GM04504 (cell line): ENCODE results near the gene SCLT1.
A peak's percentile ranks its signal among the peaks of the same experiment; 100 is the strongest.

Experiments used
- DNase-seq: peaks from one replicate; pipeline ENCODE4 v3.0.0-alpha.2; 2012; ENCODE audit warnings: low read depth

SCLT1 gene

DNA sequence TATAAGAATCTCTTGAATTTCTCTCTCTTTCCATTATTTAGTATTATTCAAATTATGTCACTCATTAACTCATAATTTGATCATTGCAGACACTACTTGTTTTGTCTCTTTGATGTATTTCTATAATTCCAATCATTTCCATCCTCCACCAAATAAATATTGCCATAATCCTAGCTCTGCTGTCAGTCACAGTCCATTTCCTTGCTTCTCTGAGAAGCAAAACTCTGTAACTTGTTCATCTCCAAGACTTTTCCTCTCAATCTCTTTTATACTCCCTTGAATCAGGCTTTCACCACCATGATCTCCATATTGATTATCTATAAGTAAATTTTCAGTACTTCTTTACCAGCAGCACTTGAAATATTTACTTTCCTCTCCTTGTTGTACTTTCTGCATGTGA lies 135.9 kb downstream of the SCLT1 start:
- DNase-seq = no peak

DNA sequence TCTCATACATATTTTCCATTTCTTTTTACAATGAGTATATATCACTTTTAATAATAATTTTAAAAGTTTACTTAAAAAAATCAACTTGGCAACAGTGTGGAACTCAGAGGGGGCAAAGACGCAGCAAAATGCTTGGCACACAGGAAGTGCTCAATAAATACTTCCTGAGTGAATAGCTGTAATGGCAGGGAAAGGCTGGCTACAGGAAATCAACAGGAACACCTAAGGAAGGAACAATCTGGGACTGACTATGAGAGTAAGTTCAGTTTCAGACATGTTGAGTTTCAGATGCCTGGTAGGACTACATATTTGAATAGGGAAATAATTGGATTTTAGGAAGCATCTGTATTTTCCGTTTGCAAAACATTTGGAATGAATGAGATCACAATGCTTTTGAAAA lies 137.6 kb downstream of the SCLT1 start:
- DNase-seq = no peak

DNA sequence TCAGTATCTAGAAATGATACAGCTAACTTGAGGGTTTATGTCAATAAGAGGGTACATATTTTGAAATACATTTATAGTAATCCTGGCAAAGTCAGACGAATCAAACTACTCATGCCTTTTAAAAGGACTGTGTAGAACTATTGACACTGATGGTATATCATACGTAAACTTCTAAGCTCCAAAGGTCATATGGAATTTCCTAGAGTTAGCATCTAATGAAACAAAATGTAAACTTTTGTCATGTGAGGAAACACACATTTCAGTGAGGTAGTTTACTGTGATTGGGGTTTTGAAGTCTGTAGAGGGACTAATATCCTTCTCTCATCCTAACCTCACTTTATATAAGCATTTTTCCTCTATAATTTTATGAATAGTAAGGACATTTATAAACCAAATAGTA lies 138.4 kb downstream of the SCLT1 start:
- DNase-seq = no peak

DNA sequence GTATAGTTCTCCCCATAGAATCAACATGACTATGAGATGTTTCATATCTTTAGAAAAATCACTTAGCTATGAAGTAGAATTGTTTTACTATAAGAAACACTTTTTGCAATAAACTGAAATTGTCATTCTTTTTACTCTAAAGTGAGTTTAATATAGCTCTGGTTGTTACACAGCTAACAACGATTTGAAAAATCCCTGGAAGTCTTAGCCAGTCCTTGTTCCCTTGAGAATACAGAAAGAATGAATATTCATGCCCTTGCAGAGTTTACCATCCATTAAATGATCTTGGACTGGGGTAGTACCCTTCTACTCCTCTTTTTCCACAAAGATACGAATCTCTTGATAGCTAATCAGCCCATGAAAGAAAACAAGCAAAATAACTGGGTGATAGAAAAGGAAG lies 142.0 kb downstream of the SCLT1 start:
- no peak for DNase-seq

DNA sequence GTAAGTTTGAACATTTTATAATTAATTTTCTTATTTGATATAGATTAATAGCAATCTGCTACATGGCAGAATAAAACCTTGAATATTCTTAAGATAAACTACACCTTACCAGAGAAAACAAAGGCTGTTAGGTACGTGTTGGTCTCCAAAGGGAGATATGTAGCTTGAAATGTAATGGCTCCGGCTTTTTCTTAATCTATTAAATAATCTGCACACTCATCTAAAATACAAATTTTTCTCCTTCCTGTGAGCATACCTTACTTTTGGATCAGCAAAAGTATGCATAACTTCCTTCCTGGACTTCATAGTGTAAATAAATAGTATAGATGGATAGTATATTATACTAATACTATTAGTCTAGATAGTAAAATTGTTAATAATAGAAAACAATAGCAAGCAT lies 142.5 kb downstream of the SCLT1 start:
- DNase-seq = no peak

DNA sequence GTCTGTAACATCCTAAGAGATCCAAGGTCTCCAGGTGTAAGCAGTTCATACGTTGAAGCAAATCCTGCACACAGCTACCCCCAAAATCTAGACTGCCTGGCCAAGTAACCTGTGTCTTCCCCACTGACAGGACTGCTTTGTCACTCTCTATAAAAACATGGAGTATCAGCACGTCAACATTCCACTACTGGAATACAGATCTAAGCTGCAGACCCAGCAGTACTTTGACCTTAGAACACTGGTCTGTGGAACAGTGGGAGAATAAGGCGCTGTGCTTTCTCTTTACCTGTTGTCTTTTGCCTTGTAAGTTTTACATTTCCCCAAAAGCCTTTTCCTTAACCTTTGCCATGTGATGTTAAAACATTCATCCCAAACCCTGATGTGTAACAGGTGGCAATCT lies 146.4 kb downstream of the SCLT1 start:
- DNase-seq = no peak

DNA sequence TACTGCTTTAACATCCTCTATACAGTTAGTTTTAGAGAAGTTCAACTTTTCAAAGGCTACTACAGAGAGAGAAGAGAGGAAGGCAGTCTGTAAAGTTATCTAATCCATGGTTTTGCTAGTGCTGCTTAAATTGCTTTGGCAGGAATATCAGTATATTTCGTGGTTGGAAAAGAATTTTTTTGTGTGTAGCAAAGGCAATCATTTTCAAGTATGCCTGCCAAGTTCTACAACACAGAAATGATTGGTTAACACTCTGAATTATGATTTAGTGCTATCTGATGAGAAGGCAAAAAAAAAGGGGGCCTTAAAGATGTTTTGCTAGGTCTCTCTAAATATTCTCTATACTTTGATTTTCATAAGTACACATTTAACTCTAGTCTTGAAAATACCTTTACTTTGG lies 150.7 kb downstream of the SCLT1 start:
- no peak for DNase-seq

DNA sequence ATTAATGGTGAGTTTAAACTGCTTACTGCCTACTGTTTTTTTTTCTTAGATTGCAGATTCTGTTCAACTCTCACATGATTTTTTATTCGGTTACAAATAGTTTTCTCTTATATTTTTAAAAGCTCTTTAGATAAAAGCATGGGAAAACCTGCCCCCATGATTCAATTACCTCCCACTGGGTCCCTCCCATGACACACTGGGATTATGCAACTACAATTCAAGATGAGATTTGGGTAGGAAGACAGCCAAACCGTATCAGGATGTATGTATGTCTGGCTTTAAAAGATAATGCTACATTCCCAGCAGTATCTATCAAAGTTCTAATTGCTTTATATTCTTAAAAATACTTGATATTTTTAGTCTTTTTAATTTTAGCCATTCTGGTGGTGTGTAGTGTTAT lies 152.4 kb downstream of the SCLT1 start:
- DNase-seq = no peak

DNA sequence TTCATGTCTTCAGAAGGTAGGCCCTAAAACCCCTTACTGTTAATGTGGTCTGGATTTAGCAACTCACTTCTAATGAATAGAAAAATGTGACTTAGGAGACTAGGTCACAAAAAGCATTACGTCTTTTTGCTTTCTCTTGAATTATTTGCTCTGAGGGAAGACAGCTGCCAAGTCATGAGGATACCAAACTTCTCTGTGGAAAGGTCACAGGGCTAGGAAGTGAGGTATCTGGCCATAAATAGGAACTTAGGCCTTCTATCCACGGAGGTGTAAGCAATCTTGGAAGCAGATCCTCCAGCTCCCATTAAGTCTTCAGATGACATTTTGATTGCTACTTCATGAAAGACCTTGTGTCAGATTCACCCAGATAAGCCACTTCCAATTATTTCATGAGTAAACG lies 163.3 kb downstream of the SCLT1 start:
- no peak for DNase-seq

DNA sequence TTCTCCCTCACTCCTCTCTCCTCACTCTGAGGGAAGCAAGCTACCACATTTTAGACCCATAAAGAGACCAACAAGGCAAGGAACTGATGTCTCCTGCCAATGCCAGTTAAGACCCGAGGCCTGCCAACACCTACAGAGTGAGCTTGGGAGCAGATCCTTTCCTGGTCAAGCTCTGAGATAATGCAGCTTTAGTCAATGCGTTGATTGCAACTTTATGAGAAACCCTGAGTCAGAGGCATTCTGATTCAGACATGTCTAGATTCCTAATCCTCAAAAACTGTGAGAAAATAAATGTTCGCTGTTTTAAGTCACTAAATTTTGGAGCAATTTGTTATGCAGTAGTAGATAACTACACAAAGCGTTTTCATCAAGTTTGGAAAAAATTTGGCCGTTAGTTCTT lies 168.4 kb downstream of the SCLT1 start:
- DNase-seq = no peak

DNA sequence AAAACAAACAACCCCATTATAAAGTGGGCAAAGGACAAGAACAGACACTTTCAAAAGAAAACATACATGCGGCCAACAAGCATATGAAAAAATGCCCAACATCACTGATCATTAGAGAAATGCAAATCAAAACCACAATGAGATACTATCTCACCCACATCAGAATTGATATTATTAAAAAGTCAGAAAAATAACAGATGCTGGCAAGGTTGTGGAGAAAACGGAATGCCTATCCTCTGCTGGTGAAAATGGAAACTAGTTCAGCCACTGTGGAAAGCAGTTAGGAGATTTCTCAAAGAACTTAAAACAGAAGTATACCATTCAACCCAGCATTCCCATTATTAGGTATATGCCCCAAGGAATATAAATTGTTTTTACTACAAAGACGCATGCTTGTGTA lies 171.4 kb downstream of the SCLT1 start:
- DNase-seq = no peak

DNA sequence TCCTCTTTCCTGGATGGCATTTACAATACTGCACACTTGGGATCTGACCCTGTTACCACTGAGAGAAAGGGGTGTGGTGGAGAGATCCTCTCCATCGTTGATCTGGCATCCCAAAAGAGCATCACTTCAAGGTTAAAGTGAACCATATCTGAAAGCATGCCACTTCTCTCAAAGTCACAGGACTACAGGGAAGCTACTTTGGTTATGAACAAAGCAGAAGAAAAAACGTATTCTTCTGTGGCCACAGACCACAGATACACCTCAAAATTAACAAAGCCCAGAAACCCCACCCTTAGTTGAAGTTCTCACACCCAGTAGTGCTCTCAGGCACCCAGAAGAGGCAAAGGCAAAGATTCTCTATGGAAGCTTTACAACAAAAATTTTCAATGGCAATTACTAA lies 175.6 kb downstream of the SCLT1 start:
- no peak for DNase-seq

DNA sequence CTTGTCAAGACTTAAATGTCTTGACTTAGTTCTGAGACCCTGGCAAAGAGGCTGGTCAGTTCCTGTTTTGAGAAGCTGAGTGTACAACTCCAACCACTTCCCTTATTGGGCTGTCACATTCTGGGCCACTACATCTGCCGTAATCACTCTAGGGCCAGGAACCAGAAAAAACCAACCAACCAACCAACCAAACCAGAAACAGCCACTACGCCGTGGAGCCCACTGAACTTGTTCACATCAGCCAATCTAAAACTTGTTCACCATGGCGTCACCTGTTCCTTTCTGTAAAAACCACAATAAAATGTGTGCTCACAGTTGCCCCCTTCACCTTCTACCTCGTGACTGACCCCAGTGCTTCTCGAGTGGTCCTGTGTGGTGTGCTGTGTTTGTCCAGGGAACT lies 176.5 kb downstream of the SCLT1 start:
- no peak for DNase-seq

DNA sequence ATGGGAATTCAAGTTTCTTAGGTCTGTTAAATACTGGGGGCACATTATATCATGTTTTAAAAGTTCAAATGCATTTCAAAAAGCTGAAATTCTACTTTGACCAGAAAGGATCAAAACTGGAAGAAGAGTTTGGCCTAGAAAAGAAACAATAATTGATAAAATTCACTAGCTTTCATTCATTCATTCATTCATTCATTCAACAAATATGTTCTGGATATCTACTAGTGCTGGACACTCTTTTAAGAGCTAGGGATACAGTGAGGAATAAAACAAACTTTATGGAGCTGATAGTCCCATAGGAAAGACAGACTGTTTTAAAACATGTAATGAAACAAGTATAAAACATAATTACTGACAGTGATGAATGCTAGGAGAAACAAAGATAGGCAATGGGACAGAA lies 177.8 kb downstream of the SCLT1 start:
- no peak for DNase-seq

DNA sequence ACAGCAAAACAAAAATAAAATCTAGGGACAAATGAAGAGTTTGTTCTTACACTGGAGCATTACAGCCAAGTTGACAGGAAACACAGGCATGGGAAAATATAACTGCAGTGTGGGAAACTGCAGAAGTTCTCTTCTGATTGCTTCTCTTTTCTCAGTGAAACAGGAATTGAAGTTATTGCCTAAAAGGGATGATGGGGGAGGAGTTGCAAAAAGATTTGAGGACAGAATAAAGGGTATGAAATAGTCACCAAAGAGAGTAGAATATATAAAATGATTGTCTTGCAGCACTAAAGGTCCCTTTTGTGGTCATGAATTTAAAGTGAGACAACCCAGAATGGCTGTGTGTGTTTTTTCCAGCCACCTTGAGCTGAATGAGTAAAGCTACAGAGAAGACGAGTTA lies 180.1 kb downstream of the SCLT1 start:
- DNase-seq = no peak

DNA sequence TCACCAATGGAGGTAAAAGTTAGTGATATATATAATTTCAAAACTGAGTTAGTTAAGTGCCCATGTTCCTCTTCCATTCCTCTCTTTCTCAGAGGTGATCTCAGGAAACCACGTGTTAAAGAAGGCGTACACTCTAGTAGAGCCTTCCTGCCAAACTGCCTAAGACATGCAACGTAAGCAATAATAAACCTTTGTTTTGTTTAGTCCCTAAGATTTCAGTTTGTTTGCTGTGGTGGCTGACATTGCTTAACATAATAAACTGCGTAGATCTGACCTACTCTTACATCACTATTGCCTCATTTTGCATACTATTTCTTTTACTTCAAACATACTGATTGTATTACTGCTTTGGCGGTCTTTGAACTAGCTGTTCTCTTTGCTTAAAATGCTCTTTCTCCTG lies 184.6 kb downstream of the SCLT1 start:
- no peak for DNase-seq

DNA sequence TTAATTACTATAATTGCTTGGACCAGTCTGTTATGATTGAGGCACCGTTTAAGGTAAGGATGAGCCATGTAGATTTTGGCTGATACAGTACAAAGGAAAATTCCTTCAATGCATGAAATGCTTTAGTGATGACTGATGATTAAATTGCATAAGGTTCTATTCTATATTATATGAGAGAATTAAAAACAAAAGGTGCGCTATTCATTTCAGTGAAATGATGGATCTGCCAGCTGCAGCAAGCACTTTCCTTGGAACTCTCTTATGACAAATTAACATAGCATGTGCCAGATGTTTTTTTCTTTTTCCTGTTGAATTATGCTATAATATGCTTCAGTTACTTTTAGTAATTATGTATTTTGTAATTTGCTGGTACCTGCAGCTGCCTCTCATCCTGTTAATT lies 185.4 kb downstream of the SCLT1 start:
- DNase-seq = no peak

DNA sequence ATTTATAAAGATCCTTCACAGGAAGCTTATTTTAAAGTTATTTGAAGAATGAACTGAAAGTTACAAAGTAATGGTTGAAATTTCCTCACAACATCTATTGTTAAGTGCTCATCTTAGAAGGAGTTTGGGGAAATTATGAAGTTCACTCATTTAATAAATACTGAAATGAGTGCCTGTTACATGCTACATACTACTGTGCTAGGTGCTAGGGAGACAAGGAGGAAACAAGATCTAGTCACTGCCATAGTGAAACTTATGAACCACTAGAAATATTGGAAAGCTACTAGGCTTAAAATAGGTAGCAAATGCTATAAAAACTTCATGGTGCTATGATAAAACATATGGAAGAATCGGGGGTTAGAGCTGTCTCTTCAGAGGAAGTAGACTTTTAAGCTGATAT lies 186.8 kb downstream of the SCLT1 start:
- no peak for DNase-seq

DNA sequence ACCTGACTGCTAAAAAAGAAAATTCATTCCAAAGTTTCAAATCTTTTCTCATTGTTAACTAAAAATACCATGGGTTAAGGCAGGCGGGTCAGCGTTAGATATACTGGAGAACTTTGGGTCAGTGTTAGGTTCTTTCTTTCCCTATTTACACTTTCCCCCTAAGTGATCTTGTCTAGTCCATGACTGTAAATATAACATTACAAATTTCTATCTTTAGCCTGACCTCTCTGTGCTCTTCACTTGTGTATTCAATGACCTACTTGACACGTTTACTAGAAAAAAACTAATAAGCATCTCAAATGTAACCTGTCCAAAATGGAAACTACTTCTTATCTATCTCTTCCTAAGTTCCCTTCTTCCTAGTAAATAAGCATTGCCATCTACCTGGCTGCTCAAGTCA lies 188.5 kb downstream of the SCLT1 start:
- no peak for DNase-seq

DNA sequence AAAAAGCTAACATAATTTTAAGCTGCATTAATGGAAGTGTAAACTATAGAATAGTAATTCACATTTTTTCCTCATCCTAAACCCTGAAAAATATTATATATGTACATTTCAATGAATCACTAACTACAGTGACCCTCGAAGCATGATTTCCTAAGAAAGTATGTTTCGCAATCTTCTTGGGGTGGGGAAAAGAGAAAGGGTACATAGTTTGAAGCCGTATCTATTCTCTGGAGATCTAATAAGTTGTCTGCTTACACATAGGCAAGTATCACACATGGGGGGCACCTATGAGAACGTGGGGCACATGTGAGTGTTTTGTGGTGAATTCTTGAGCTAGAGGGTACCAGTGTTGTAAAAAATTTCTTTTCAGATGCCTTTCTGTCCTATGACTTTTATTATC lies 212.7 kb downstream of the SCLT1 start:
- DNase-seq = no peak

DNA sequence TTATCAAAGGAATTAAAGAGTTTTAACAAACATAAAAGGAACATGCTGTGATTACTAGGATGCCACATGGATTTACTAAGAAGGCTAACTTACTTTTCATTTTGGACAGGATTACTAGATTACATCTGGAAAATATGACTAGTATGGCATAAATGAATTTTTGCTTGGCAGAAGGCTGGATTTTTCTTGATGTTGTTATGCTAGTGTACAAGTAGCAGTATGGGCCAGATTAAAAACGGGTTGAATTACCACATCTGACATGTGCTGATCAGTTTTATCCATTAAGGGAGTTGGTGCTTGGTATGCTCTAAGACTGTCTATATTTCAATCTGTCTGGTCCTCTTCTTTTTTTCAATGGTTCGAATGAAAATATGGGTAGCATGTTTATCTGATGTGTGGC lies 213.4 kb downstream of the SCLT1 start:
- DNase-seq = no peak

DNA sequence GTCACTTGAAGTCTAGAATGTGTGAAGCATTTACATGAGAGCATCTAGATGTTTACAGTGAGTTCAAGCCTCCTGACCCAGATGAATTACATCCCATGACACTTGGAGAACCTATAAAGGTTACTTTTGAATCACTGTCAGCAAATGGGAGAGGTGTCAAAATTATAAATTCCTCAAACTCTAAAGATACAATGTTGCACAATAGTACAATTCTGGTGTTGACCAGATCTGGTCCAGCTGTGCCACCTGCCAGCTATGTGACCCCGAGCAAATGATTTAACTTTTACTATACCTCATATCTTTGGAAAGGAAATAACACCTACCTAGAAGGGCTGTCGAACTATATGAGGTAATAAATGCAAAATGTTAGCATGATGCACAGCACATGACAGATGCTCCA lies 214.1 kb downstream of the SCLT1 start:
- no peak for DNase-seq

DNA sequence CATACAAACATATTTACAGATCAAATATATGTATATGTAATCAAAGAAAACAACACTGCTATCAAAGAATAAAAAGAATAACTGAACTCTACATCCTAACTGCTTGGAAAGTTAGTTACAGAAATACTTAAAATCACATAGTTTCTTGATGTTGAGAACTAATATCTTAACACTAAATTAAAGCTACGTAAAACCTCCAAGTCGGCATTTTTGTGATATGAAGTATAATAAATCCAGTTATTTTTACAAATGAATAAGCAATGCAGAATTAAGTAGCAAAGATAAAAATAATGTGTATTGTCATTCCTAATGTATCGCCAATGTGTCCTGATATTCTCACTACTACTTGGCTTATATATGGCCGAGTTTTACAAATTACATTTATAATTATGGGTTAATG lies 215.4 kb downstream of the SCLT1 start:
- no peak for DNase-seq

DNA sequence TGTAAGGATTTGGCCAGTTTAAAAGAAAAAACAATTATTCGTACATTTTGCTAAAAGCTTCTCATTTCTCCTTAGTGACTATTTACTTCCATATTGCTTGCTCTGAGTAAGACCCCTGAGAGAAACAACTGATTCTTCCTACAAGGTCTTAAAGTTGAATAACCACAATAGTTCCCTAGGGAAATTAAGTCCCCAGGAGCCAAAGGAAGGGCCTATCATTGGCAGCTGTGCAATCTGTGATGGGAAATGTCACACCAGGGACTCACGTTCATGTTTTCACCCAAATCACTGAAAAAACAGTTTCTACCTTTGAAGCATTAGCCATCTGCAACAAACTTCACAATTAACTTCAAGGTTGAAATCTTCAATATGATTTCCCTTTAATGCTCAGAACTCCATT lies 217.1 kb downstream of the SCLT1 start:
- no peak for DNase-seq

DNA sequence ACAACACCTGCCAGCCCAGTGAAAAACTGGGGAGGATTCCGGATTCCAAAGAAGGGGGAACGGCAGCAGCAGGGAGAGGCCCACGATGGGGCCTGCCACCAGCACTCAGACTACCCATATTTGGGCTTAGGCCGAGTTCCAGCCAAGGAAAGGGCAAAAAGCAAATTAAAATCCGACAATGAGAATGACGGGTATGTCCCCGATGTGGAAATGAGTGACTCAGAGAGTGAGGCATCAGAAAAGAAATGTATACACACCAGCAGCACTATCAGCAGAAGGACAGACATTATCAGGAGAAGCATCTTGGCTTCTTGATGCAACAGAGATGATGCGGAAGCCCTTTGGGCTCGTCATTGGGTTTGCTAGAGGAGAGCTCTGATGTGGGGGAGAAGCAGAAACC lies 221.4 kb downstream of the SCLT1 start:
- DNase-seq = peak; percentile 54
